GM12878 (cell line): ENCODE data around the gene GVQW3.

Experiments used
- EZH2 ChIP-seq: IDR thresholded peaks from 2 replicates; pipeline ENCODE4 v1.6.1; 2012; ENCODE audit warnings: low read depth, mild to moderate bottlenecking, control low read depth, inconsistent platforms, low read length, borderline replicate concordance; ENCODE audit not compliant: control insufficient read depth
- SMC3 ChIP-seq: IDR thresholded peaks from 2 replicates; pipeline ENCODE4 v1.6.1; 2011; ENCODE audit warnings: low read length, improper control_type of control experiment, borderline replicate concordance
- SP1 ChIP-seq: IDR thresholded peaks from one replicate; pipeline ENCODE4 v1.6.1; 2011; ENCODE audit warnings: low read depth, low read length

- TF ChIP-seq SP1, result no peak
- no peak for TF ChIP-seq SMC3
- TF ChIP-seq EZH2, result no peak
These were observed 54.9 kb downstream of the GVQW3 start for GRCh38 chr11:76436020-76436419.
